Activated CD4-positive, alpha-beta T cell treated with anti-CD3 and anti-CD28 coated beads, Interleukin-2, Interleukin-4, amounts not matched to agents 100 ng/mL and 50 ng/mL, durations not matched to agents 16 hours and 8 hours (primary cell): ENCODE data around the gene GRIK4.

Experiments used
- DNase-seq: peaks from one replicate; pipeline ENCODE4 v3.0.0-alpha.2; 2020; ENCODE audit warnings: low spot score

GRIK4 gene

DNA sequence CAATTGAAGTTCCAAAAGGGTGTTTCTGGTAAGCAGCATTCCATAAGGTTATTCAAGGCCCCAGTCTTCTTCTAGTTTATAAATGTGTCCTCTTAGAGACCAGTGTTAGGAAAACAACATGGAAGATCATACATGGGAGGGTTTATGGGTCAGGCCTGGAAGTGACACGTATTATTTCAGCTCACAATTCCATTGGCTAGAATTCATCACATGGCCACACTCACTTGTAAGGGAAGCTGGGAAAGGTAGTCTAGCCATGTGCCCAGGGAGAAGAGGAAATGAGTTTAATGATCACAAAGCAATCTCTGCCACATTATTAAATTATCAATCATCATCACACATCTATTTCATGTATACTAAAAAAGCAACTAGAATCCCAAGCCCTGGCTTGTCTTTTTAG, 330.6 kb downstream of the GRIK4 start:
- DNase-seq, result no peak

DNA sequence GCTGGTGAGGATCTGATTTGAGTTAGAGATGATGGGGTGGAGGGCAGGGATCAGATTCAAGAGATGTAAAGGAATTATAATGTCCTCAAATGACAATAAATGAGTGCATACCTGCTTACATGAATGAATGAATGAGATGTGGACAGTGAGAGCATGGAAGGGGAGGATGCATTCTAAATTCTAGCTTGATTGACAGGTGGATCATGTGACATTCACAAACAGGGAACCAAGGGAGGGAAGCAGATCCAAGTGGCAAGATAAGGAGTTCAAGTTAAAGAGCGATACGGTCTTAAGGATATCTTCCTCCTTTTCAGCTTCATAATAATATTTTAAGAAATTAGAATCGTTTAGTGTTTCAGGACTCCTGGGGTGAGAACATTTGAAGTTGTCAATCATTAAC, 341.9 kb downstream of the GRIK4 start:
- no peak for DNase-seq

DNA sequence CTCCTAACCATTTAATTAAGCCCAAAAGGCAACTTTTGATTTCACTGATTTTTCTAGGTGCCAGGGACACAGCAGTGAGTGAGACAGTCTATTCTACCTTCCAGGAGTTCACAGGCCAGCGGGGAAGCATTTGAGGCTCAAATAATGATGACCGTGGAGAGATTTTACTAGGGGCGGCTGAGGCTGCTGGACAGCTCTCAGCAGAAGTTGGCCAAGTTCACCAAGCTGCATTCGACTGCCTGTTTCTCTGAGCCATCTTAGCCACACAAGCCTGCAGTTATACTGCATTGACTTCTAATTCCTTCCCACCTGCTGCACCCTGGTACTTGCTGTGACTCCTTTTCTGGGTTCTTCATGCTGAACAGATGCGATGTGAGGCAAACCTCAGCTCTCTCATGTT, 343.4 kb downstream of the GRIK4 start:
- DNase-seq, result no peak

DNA sequence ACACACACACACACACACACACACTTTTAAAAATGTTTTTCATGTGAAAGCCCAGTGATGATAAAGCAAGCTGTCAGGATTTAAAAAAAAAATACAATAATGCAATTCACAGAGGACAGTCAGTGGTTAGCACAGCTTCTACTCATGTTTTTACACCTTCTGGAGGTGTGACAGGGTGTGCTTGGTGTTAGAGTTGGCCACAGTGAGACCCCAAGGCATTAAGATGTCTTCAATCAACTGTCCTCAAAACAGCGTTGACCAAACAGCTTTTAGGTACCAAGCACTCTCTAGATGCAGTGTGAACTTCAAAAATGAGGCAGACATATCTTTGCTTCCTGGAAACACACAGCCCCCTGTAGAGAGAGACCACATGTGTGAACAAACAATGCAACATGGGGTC, 346.0 kb downstream of the GRIK4 start:
- DNase-seq, result no peak

DNA sequence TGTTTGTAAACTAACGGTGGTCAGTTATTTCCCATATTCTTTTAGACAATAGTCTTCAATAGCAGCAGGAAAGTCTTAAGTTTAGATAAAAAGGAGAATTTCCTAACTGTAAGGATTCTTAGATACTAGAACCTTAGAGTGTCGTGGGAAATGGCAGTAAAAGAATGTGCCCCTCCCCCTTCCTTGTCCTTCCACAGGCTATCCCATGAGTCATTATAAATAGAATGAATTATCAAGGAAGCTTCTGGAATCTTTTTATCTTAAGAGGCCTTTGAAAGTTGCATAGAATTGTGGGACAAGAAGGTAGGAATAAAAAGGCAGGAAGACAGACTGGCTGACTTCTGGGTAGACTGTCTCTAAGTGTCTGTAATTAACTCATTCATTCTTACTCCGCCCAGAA, 347.2 kb downstream of the GRIK4 start:
- no peak for DNase-seq

DNA sequence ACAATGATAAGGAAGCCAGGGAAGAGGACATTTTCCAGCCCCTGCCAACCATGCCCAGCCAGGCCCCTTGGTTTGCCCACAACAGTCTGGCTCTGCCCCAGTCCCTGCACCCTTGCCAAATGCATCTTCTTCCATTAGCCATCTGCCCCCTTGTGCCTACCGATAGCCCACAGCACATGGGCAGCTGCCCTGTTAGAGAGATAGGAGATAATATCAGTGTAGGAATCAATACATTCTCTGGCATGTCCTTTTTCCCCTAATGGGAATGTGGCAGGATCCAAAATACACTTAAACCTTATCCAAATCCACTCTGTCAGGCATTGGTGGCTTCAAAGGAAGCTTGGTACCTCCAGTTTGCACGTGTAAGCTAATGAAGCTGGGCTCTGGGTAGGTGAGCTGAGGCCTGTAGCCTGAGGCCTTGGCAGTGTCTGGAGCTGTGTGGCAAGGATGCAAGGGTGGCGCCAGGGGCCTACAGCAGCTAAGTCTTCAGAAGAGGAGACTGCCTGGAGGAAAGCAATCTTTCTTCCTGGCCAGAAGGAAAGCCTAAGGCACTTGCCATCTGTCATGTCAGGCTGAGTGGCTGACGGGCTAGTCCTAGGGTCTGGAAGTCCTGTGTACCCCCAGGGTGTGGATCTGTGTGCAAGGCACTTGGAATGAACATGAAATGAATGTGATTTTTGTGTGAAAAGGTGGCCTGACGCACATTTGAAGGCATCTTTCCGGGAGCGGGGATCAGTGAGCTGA, 348.2 kb downstream of the GRIK4 start:
- DNase-seq, result no peak

DNA sequence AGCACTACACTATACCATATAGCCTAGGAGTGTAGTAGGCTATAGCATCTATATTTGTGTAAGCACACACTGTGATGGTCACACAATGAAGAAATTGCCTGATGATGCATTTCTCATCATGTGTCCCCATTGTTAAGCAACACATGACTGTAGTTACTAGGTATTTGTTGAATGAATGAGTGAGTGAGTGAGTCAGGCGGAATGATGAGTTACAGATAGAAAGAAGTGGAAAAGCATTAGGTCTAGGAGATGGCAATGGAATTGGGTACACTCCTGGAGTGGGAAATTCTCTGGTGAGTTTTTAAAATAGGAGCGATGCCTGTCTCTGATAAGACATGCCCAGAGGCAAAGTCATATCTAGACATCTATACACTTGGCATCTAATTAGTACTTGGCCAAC, 351.8 kb downstream of the GRIK4 start:
- DNase-seq, result no peak

DNA sequence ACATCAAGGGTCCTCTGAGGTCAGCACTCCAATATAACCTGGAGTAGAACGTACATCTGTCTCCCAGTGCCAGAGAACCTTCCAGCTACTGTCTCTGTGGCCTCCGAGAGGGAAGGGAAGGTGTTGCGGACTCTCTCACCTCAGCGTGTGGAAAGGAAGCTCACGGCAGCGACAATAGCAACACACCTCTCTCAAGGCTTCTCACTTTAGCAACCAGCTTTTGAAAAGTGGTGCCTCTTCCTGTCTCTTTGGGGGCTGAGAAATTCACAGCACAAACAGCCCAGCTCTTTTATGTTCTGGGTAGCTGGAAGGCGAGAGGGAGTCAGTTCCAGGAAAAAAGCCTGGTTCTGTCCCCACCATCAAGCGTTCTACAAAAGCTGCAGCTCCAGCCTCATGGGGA, 355.5 kb downstream of the GRIK4 start:
- DNase-seq, result no peak

DNA sequence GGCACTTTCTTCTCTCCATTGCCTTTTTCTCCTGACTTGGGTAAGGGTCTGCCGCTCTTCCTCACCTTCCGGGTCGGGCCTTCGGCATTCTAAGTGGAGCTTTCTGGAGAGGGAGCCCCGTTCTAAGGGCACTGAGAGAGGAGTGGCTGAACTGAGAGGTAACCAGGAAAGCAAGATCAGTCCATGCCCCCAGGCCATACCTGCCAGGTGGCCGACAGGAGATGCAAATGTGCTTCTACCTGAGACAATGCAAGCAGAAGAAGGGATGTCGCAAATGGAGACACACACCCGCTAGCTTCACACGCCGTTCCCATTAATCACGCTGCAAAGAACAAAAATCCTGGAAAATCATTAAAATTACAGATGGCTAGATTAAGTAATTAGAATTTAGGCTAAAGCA, 356.0 kb downstream of the GRIK4 start:
- DNase-seq, result no peak

DNA sequence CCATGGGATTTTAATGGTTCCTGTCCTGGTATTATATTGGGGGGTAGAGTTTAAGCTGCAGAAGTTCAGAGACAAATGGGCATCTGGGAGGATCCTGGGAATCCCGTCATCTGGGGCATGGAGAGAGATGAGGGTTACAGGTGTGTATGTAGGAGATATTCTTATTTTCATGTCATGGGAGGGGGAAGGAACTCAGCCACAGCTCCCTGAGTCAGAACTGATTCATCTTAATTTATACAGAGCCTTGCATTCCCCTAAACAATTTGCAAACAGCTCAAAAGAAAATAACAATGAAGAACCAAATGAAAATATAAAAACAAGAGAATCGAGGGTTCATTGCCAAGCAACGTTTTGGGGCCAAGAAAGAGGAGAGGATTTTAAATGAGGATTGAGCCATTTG, 356.4 kb downstream of the GRIK4 start:
- no peak for DNase-seq

DNA sequence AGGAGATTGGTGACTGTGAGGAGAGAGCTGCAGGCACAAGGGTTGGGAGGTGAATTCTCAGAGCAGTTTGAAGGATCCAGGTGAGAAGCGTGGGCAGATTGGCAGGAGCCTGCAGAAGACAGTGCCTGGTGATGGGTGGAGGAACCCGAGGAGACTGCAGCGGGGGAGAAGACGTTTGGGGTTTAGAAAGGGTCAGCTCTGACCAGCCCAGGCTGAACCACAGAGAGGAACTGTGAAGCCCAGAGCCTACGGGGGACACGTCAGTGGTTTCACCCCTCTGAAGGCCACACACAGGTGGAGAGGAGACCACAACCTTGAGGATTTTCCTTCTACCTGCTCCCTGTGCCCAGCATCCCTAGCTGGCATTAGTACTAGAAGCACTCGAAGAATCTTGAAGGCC, 357.5 kb downstream of the GRIK4 start:
- DNase-seq, result no peak

DNA sequence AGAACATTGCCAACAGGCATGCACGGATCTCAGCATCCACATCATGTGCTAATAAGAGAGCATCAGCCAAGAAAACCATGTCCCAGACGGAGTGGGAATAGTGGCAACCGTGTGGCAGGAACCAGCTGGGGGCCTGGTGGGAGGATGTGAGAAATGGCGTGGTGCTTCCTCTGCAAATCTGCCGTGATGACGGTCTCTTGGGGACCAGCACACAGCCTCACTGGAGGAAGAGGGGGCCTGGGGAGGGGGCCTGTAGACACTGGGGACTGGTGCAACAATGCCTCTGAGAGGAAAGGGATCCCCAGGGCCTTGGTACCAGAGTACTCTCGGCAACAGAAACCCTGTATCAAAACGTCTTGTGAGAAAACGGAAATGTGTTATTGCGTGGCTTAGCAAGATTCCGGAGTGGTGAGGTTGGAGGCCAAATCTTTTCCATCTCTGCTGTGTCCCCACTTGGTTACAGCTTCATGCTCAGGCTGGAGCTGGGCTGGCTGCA, 358.0 kb downstream of the GRIK4 start:
- no peak for DNase-seq

DNA sequence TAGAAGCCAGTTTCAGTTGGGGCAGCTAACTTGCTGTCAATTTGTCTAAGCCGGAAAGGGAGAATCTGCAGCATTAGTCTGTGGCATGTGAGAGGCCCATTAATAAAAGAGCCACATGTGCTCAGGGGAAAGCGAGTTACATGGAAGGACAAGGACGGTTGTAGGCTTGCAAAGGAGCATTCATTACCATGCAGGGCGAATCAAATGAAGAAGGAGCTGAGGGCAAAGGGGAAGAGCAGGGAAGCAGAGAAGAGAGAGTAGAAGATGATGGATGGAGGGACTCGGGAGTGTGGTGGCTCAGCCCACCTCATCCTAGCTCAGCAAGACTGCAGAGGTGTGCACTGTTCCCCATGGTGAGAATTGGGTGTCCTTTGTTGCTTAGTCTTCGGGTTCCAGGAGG, 359.6 kb downstream of the GRIK4 start:
- DNase-seq, result no peak

DNA sequence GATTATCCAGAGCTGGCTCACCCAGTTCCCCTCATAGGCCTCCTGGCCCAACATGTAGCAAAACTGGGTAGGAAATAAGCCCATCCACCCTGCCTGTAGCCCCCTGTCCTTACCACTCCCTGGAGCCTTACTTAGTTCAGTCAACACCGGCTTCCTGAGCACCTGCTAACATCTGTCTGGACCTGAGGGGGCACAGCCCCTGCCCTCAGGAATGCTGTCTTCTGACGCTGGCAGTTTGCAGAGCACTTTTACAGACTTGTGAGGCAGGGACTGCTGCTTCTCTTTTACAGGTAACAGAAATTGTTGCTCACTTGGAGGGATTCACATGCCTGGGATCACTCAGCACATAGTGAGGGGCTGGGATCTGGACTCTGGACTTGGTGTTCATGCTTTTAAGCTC, 360.4 kb downstream of the GRIK4 start:
- DNase-seq, result no peak

DNA sequence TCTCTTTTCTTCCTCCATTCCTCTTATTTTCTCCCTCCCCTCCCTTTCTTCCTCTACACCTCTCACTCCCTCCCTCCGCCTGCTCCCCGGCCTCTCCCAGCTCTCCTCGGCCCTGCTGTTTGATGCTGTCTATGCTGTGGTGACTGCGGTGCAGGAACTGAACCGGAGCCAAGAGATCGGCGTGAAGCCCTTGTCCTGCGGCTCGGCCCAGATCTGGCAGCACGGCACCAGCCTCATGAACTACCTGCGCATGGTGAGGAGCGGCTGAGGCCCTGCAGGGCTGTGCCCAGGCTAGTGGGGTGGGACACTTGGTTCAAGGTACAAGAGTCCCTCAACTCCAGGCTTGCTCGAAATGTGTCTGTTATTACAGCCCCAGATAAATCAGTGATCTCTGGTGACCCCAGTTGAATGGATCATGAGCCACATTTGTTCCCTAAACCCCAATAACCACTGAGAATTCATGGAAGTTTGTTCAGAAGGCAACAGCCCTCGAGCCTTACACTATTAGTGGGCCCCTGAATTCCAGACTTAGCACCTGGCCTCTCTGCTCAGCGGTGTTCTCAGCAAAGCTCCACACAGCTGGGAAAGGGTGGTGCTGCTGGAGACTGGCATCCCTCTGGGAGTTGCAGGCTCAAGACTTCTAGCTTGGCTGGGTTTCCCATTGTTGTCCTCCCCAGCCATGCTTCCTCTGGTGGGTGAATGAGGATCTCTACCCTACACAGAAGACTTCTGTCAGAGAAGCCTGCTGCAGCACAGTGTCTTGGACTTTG, 362.6 kb downstream of the GRIK4 start:
- DNase-seq, result no peak

DNA sequence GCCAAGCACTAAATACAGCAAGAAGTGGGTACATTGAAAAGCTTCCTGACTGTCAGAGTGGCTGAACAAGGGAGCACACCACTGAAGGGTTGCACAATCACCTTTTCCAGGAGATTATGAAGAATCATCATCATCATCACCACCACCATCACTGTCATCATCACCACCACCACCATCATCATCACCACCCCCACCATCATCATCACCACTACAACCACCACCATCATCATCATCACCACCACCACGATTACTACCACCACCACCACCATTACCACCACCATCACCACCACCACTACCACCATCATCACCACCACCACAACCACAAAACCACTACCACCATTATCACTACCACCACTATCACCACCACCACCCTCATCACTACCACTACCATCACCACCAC, 364.4 kb downstream of the GRIK4 start:
- no peak for DNase-seq

DNA sequence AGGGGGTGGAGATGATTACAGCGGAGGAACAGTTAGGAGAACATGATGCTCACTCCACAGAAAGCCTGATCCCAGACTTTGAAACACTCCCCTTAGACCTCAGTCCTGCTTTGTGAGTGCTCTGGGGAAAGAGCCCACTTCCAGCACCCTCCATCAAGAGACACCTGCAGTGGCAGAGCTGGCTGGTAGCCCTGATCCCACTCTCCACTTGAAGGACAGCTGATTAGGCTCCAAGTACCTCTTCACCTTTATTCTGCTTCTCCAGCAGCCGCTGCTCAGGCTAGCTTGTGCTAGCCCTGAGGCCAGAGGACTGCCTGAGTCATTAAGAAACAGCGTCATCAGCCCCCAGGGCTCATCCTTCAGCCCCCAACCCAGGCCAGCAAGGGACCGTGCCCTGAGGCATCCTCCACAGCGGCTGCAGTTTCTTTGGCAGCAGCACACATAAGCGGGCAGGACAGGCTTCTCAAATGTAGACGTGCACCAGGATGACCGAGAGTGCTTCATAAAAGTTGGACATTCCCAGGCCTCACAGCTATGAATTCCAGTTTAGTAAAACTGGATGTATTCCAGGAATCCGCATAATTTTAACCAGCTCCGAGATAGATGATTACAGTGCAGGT, 366.3 kb downstream of the GRIK4 start:
- DNase-seq, result no peak

DNA sequence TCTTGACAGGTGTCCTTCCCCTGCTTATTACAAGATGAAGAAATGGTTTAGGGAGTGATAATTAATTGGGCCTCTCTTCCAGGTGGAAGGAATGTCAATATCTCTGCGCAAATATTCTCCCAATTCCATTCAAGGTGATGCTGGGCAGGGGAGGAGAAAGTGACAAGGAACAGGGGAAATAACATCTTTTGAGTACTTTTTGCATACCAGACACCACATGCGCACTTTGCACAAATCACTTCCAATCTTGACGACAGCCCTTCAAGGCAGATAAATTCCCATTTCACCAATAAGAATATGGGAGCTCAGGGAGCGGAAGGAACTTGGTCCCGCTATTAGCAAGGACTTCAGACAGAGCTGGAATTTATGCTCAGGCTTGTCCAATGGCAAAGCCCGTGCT, 367.2 kb downstream of the GRIK4 start:
- DNase-seq, result no peak

DNA sequence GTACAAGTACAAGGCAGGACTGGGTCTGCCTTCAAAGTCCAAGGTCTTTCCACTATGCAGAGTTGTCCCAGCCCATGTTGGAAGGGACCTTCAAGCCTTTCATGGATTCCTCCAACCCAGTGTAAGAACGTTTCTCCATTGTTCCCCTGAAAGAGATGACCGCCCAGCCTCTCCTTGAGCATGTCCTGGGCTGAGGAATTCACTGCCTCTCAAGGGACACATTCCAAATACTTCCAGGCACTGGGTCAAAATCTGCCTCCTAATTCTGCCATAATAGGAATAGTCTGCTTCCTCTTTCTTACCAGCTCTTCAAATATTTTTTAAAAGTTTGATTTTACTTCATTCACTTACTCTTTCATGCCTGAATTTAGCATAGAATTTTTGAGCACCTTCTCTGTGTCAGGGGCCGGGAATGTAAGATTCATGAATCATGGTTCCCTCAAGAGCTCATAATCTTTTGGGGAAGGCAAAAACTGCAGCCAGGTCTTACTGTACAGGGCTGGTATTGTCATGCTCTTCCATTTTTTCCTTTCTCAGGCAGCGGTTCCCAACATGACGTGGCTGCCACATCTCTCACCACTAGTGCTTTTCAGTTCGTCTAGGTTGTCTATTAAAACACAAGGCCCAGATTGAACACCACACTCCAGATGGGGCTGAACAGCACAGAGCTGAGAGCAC, 369.1 kb downstream of the GRIK4 start:
- DNase-seq, result no peak

DNA sequence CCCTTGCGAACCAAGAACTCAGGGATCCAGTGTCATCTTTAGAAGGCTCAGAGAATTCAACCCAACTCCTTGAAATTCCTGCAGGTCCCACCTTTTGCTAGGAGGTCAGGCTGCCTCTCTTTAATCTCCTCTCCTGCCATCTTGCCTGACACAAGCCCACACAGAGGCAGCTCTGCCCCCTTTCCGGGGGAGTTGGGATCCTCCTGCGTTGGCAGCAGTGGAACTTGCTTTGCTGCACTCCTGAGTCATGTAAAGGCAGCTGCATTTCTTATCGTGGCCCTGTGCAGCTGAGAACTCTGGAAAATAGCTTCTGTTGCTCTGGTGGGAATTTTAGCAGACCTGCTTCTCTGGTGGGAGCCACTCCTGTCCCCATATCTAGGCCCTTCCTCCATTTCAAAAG, 370.0 kb downstream of the GRIK4 start:
- no peak for DNase-seq

DNA sequence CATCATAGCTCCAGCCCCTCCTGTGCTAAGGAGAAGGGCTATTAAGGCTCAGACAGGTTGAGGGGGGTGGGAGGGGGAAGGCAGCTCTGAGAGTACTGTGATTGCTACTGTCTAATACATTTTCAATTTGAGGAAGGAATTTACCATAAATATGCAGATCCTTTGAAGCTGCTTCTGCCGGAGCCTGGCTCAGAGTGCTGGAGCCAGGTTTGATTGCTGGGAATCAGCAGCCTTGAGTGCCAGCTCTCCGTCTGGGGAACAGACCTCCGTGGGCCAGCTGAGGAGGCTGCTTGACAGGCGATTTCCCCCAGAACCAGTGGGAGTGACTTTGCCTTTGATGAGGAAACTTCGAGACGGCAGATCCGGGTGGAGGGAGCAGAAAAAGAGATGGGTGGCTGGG, 370.6 kb downstream of the GRIK4 start:
- DNase-seq, result no peak

DNA sequence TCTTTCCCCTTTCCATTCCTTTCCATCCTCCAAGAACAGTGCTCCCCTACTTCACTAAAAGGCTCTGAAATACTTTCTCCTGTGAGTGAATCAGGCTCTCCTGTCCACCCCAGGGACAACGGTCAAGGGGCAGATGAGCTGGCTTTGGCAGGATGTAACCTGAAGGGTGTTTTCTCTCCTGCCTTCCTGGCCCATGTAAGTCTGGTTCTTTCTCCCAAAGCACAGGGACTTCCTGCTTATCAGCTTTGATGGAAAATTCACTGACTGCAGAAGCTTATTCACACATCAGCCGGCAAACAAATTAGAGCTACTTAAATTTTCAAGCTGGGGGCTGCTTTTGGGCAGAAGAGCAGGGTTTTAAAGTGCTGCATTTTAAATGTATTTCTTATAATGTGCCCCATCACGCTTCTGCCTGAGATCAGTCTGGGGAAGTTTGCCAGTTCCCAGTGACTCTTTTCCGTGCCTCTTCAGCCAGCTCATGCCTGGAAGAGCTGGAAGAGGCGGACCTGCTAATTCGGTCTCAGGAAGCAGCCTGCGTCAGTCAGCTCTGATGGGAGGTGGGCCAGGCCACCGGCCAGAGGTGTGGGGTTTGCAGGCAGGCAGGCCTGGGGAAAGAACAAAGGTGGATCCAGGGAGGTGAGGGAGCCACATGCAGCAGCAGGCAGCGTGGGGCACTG, 372.0 kb downstream of the GRIK4 start:
- DNase-seq, result no peak
